PFSK-1 (cell line): ENCODE results near the gene CENPX.

ENCODE experiments used
- FOXP2 ChIP-seq: optimal IDR thresholded peaks from 2 replicates; pipeline ENCODE3; 2011; ENCODE audit warnings: borderline replicate concordance, control low read depth, inconsistent platforms; ENCODE audit not compliant: insufficient read depth; ENCODE audit errors: extremely low read length, extremely low read depth
- POLR2AphosphoS5 ChIP-seq: IDR thresholded peaks from 2 replicates; pipeline ENCODE4 v1.6.1; 2012; ENCODE audit warnings: low read depth, mild to moderate bottlenecking, control low read depth, low read length, moderate library complexity
- SIN3A ChIP-seq: IDR thresholded peaks from 2 replicates; pipeline ENCODE4 v1.6.1; 2012; ENCODE audit warnings: mild to moderate bottlenecking, low read length, moderate library complexity, borderline replicate concordance; ENCODE audit not compliant: insufficient read depth
- TAF1 ChIP-seq: IDR thresholded peaks from 2 replicates; pipeline ENCODE4 v1.6.1; 2012; ENCODE audit warnings: low read length, control low read depth, borderline replicate concordance; ENCODE audit not compliant: insufficient read depth
- TF ChIP-seq, protein P1 (sequence below), 2 experiments: IDR thresholded peaks; 2 replicates each; pipeline versions ENCODE4 v1.6.1 to v1.8.0; 2011 to 2012; ENCODE audit warnings: low read depth in 2 of 2, low read length in 2 of 2, control low read depth in 1 of 2, inconsistent platforms in 1 of 2, mild to moderate bottlenecking in 1 of 2, moderate library complexity in 1 of 2; ENCODE audit not compliant: insufficient read depth in 1 of 2

Gene CENPX

GRCh38 chr17:82014971-82015310 is 7.7 kb downstream of the CENPX start:
- TF ChIP-seq, protein P1, sequence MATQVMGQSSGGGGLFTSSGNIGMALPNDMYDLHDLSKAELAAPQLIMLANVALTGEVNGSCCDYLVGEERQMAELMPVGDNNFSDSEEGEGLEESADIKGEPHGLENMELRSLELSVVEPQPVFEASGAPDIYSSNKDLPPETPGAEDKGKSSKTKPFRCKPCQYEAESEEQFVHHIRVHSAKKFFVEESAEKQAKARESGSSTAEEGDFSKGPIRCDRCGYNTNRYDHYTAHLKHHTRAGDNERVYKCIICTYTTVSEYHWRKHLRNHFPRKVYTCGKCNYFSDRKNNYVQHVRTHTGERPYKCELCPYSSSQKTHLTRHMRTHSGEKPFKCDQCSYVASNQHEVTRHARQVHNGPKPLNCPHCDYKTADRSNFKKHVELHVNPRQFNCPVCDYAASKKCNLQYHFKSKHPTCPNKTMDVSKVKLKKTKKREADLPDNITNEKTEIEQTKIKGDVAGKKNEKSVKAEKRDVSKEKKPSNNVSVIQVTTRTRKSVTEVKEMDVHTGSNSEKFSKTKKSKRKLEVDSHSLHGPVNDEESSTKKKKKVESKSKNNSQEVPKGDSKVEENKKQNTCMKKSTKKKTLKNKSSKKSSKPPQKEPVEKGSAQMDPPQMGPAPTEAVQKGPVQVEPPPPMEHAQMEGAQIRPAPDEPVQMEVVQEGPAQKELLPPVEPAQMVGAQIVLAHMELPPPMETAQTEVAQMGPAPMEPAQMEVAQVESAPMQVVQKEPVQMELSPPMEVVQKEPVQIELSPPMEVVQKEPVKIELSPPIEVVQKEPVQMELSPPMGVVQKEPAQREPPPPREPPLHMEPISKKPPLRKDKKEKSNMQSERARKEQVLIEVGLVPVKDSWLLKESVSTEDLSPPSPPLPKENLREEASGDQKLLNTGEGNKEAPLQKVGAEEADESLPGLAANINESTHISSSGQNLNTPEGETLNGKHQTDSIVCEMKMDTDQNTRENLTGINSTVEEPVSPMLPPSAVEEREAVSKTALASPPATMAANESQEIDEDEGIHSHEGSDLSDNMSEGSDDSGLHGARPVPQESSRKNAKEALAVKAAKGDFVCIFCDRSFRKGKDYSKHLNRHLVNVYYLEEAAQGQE (IDR thresholded peaks at IDR 0.05; ENCODE audit: insufficient read depth in 1 of 2, low read depth in 2 of 2, low read length in 2 of 2), result no peak
- TF ChIP-seq FOXP2 (no peak), POLR2AphosphoS5 (no peak), TAF1 (no peak), SIN3A (no peak)

DNA sequence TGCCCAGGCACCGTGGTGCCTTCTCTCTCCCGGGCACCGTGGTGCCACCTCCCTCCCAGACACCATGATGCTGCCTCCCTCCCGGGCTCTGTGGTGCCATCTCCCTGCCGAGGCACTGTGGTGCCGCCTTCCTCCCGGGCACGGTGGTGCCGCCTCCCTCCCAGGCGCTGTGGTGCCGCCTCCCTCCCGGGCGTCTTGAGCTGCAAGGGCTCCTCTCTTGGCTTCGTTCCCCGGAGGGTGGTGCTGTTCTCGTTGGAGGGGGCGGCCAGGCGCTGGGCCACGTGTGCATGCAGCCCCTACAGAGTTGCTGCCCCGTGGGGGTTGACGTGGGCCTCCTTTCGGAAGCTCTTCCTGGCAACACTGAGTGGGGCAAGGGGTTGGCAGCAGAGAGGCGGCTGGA is 8.2 kb downstream of the CENPX start:
- no peak for TF ChIP-seq TAF1
- TF ChIP-seq, protein P1 (IDR thresholded peaks at IDR 0.05; ENCODE audit: insufficient read depth in 1 of 2, low read depth in 2 of 2, low read length in 2 of 2), result no peak
- no peak for TF ChIP-seq POLR2AphosphoS5
- TF ChIP-seq FOXP2, result no peak
- no peak for TF ChIP-seq SIN3A

GRCh38 chr17:82013772-82014321 is 8.8 kb downstream of the CENPX start:
- no peak for TF ChIP-seq FOXP2
- TF ChIP-seq, protein P1 (IDR thresholded peaks at IDR 0.05; ENCODE audit: insufficient read depth in 1 of 2, low read depth in 2 of 2, low read length in 2 of 2), result no peak
- TF ChIP-seq SIN3A, result no peak
- no peak for TF ChIP-seq POLR2AphosphoS5
- no peak for TF ChIP-seq TAF1

- TF ChIP-seq SIN3A (no peak), POLR2AphosphoS5 (no peak), FOXP2 (no peak)
- TF ChIP-seq, protein P1 (IDR thresholded peaks at IDR 0.05; ENCODE audit: insufficient read depth in 1 of 2, low read depth in 2 of 2, low read length in 2 of 2), result no peak
Observed at GRCh38 chr17:82013341-82013740, 9.3 kb downstream of the CENPX start.

DNA sequence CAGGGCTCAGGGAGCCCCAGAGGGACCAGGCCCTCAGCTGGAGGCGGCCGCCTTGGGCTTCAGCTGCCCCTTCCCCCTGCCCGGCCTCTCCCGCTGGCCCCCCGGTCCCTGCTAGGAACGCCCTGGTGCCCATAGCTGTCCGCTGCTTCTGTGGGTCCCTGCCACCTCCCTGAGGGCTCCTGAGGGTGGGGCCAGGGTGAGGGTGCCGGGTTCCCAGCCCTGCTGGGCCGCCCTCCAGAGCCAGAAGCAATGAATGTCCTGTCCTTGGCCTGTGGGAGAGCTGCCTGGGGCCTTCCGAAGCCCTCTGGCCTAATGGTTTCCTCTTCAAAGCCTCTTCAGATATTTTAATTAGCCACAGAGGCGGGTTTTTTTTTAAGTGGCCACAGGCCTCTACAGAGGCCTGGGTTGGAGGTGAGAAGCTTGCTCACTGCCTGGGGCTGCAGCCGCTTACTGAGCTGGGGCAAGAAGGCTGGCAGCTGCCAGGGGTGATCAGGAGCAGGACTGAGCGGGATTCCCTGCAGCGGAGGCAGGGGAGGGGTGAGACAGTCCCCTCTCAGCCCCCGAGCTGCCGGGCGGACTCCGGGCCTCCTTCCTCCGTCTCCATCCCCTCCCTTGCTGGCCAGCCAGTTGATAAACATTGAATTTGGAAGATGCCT is 9.9 kb downstream of the CENPX start:
- TF ChIP-seq SIN3A (no peak), TAF1 (no peak), POLR2AphosphoS5 (no peak), FOXP2 (no peak)
- TF ChIP-seq, protein P1 (IDR thresholded peaks at IDR 0.05; ENCODE audit: insufficient read depth in 1 of 2, low read depth in 2 of 2, low read length in 2 of 2), result no peak
